ENCODE measurements around the gene KRTAP22-2.

KRTAP22-2 gene

GRCh38 chr21:30616125-30616524 lies 25.9 kb upstream of the KRTAP22-2 start, which contains the start of gene KRTAP20-1:
Gene KRTAP20-1, plus strand, starts transcription at chr21:30616425. Its CDS starts 30 bp downstream, at chr21:30616455.
- Histone ChIP-seq H3K4me2 (ENCODE audit: low read depth, low read length, poor library complexity, severe bottlenecking) (no peak within 1 kb of the TSS), H3K9me2 (replicated peaks; ENCODE audit: low read depth, low read length) (no peaks in the 10 kb centered on the region), H3K79me2 (ENCODE audit: insufficient read depth, low read length) (no peaks in the 10 kb centered on the region), H2AFZ (ENCODE audit: low read length) (no peak within 1 kb of the TSS), H3K27me3 (ENCODE audit: insufficient read depth, low read length, poor library complexity, severe bottlenecking) (no peaks in the 10 kb centered on the region), H3K4me1 (ENCODE audit: insufficient read depth, low read length, poor library complexity, severe bottlenecking) (no peaks in the 10 kb centered on the region), H4K20me1 (ENCODE audit: insufficient read depth, low read length, poor library complexity, severe bottlenecking) (no peaks in the 10 kb centered on the region), H3K4me3 (ENCODE audit: low read length, poor library complexity, severe bottlenecking) (no peak within 1 kb of the TSS), H3K36me3 (ENCODE audit: insufficient read depth, low read length) (no peaks in the 10 kb centered on the region), H3F3A (ENCODE audit: low read depth) (no peaks in the 10 kb centered on the region), H3K9me3 (ENCODE audit: insufficient read depth, low read depth, low read length) (no peaks in the 10 kb centered on the region), H3K9ac (ENCODE audit: low read depth, low read length, poor library complexity, severe bottlenecking) (no peak within 1 kb of the TSS)
- TF ChIP-seq, protein P1, sequence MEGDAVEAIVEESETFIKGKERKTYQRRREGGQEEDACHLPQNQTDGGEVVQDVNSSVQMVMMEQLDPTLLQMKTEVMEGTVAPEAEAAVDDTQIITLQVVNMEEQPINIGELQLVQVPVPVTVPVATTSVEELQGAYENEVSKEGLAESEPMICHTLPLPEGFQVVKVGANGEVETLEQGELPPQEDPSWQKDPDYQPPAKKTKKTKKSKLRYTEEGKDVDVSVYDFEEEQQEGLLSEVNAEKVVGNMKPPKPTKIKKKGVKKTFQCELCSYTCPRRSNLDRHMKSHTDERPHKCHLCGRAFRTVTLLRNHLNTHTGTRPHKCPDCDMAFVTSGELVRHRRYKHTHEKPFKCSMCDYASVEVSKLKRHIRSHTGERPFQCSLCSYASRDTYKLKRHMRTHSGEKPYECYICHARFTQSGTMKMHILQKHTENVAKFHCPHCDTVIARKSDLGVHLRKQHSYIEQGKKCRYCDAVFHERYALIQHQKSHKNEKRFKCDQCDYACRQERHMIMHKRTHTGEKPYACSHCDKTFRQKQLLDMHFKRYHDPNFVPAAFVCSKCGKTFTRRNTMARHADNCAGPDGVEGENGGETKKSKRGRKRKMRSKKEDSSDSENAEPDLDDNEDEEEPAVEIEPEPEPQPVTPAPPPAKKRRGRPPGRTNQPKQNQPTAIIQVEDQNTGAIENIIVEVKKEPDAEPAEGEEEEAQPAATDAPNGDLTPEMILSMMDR (conservative IDR thresholded peaks at IDR 0.05; ENCODE audit: low read length) = no peak
- no peak for TF ChIP-seq EZH2phosphoT487 (IDR thresholded peaks at IDR 0.05; ENCODE audit: borderline replicate concordance)

- Histone ChIP-seq H3K4me2 (ENCODE audit: low read depth, low read length, poor library complexity, severe bottlenecking) (no peak overlapping the region), H3K4me1 (ENCODE audit: insufficient read depth, low read length, poor library complexity, severe bottlenecking) (no peaks in the 10 kb centered on the region), H3K4me3 (ENCODE audit: low read length, poor library complexity, severe bottlenecking) (no peak overlapping the region)
Measured at GRCh38 chr21:30615199-30615598, 25.0 kb upstream of the KRTAP22-2 start.

GRCh38 chr21:30613836-30614235 lies 23.6 kb upstream of the KRTAP22-2 start, which contains the start of gene KRTAP6-1:
Gene KRTAP6-1, minus strand, starts transcription at chr21:30613930. Its CDS starts 26 bp downstream, at chr21:30613904.
- Histone ChIP-seq H3K36me3 (ENCODE audit: insufficient read depth, low read length) (no peaks in the 10 kb centered on the region), H3K4me1 (ENCODE audit: insufficient read depth, low read length, poor library complexity, severe bottlenecking) (no peaks in the 10 kb centered on the region), H3K9ac (ENCODE audit: low read depth, low read length, poor library complexity, severe bottlenecking) (no peak within 1 kb of the TSS), H3K4me2 (ENCODE audit: low read depth, low read length, poor library complexity, severe bottlenecking) (no peak within 1 kb of the TSS), H3K27me3 (ENCODE audit: insufficient read depth, low read length, poor library complexity, severe bottlenecking) (no peaks in the 10 kb centered on the region), H2AFZ (ENCODE audit: low read length) (no peak within 1 kb of the TSS), H3K4me3 (ENCODE audit: low read length, poor library complexity, severe bottlenecking) (no peak within 1 kb of the TSS), H3K79me2 (ENCODE audit: insufficient read depth, low read length) (no peaks in the 10 kb centered on the region), H3F3A (ENCODE audit: low read depth) (no peaks in the 10 kb centered on the region), H3K9me2 (replicated peaks; ENCODE audit: low read depth, low read length) (no peaks in the 10 kb centered on the region), H4K20me1 (ENCODE audit: insufficient read depth, low read length, poor library complexity, severe bottlenecking) (no peaks in the 10 kb centered on the region), H3K9me3 (ENCODE audit: insufficient read depth, low read depth, low read length) (no peaks in the 10 kb centered on the region)
- TF ChIP-seq, protein P1 (conservative IDR thresholded peaks at IDR 0.05; ENCODE audit: low read length) = no peak
- TF ChIP-seq EZH2phosphoT487 (IDR thresholded peaks at IDR 0.05; ENCODE audit: borderline replicate concordance) = no peak

More at GRCh38 chr21:30615199-30615598, 25.0 kb upstream of the KRTAP22-2 start:
- H3K9me2 ChIP-seq (replicated peaks; ENCODE audit: low read depth, low read length) = no peaks in the 10 kb centered on the region
- H3F3A ChIP-seq (ENCODE audit: low read depth) = no peaks in the 10 kb centered on the region
- no peak overlapping the region for H3K9ac ChIP-seq (ENCODE audit: low read depth, low read length, poor library complexity, severe bottlenecking)
- no peaks in the 10 kb centered on the region for H3K79me2 ChIP-seq (ENCODE audit: insufficient read depth, low read length)
- TF ChIP-seq EZH2phosphoT487 (IDR thresholded peaks at IDR 0.05; ENCODE audit: borderline replicate concordance) = no peak
- TF ChIP-seq, protein P1 (conservative IDR thresholded peaks at IDR 0.05; ENCODE audit: low read length) = no peak
- no peaks in the 10 kb centered on the region for H3K27me3 ChIP-seq (ENCODE audit: insufficient read depth, low read length, poor library complexity, severe bottlenecking)
- H2AFZ ChIP-seq (ENCODE audit: low read length) = no peak overlapping the region
- no peaks in the 10 kb centered on the region for H4K20me1 ChIP-seq (ENCODE audit: insufficient read depth, low read length, poor library complexity, severe bottlenecking)
- H3K9me3 ChIP-seq (ENCODE audit: insufficient read depth, low read depth, low read length) = no peaks in the 10 kb centered on the region
- no peaks in the 10 kb centered on the region for H3K36me3 ChIP-seq (ENCODE audit: insufficient read depth, low read length)
